Natural killer cell (primary cell): ENCODE measurements around the gene ANP32E. TPM values are rescaled to one million over a fixed set of nuclear protein-coding genes. Genes with fewer than 3 reads are reported as not detected.
"Not testable (repeated sequence)": the region's sequence is repeated elsewhere in the genome, so short reads cannot be mapped to it uniquely, and the experiment has no call there.

Experiments used
- ATAC-seq, 3 donors: fragments of 150-1000 bp in 2 of 3; fragments of 200-7000 bp in 1 of 3; cut with Tn5 transposase; 1 replicate in 1 of 3; 2 replicates in 2 of 3; pipeline ENCODE4 v1.10.0; 2021; ENCODE audit warnings: mild to moderate bottlenecking in 2 of 3, moderate library complexity in 2 of 3
- DNase-seq, 2 donors: peaks; one replicate each; pipeline versions ENCODE4 v3.0.0 to v3.0.0-alpha.2; 2013 to 2021; ENCODE audit warnings: mixed read lengths in 1 of 2
- H3K27ac ChIP-seq: one replicate; pipeline ENCODE4 v1.5.1; 2013; ENCODE audit warnings: mild to moderate bottlenecking, low read length
- H3K27me3 ChIP-seq: one replicate; pipeline ENCODE4 v1.6.1; 2013; ENCODE audit warnings: low read length; ENCODE audit not compliant: control insufficient read depth, insufficient read depth
- H3K36me3 ChIP-seq: one replicate; pipeline ENCODE4 v1.6.1; 2013; ENCODE audit warnings: low read length; ENCODE audit not compliant: control insufficient read depth, insufficient read depth
- H3K4me1 ChIP-seq: one replicate; pipeline ENCODE4 v1.6.1; 2013; ENCODE audit warnings: low read length; ENCODE audit not compliant: control insufficient read depth, insufficient read depth
- H3K4me3 ChIP-seq: one replicate; pipeline ENCODE4 v1.5.1; 2013; ENCODE audit warnings: low read length
- H3K9me3 ChIP-seq: one replicate; pipeline ENCODE4 v1.6.1; 2013; ENCODE audit warnings: low read length; ENCODE audit not compliant: control insufficient read depth, insufficient read depth
- H3K27ac Mint-ChIP-seq, 2 donors: one replicate each; pipeline ENCODE4 v1.8.0; 2022; ENCODE audit warnings: mild to moderate bottlenecking in 2 of 2, mixed read lengths in 2 of 2, moderate library complexity in 1 of 2
- H3K27me3 Mint-ChIP-seq, 2 donors: one replicate each; pipeline ENCODE4 v1.8.0; 2022; ENCODE audit warnings: low read depth in 2 of 2, mixed read lengths in 2 of 2
- H3K36me3 Mint-ChIP-seq: one replicate; pipeline ENCODE4 v1.8.0; 2022; ENCODE audit warnings: mixed read lengths
- H3K4me1 Mint-ChIP-seq, 2 donors: one replicate each; pipeline ENCODE4 v1.8.0; 2022; ENCODE audit warnings: mixed read lengths in 2 of 2
- H3K4me3 Mint-ChIP-seq: one replicate; pipeline ENCODE4 v1.8.0; 2022; ENCODE audit warnings: mild to moderate bottlenecking, moderate library complexity, mixed read lengths
- H3K9me3 Mint-ChIP-seq, 2 donors: one replicate each; pipeline ENCODE4 v1.8.0; 2022; ENCODE audit warnings: mixed read lengths in 2 of 2
- WGBS: methylation state at CpG from one replicate; pipeline ENCODE4 v1.1.7; 2013; ENCODE audit warnings: missing lambda C conversion rate; ENCODE audit not compliant: insufficient coverage; 5-methylcytosine and 5-hydroxymethylcytosine counted together
- intact Hi-C: fragments of 100-400 bp; cut with micrococcal nuclease; formaldehyde crosslinking; loops from one replicate; pipeline ENCODE4 v1.14.2; 2022
- total RNA-seq, 4 donors: library from RNA; stranded (reverse); fragments of 120-200 nt in 1 of 4; gene quantifications; one replicate each; pipeline versions ENCODE4 v1.2.3 to v1.2.4, GENCODE V29; 2013 to 2022
- TF ChIP-seq, protein P1 (sequence below): fragments of 200-600 bp; IDR thresholded peaks from one replicate; pipeline ENCODE4 v1.8.0; 2022; ENCODE audit warnings: antibody characterized with exemption

The ANP32E gene
- total RNA-seq, 3 donors from 2014 or later (not counting 1 experiment from before 2014, with no cell fraction given), result 50.7 to 56.9 (median 55.2) TPM

DNA sequence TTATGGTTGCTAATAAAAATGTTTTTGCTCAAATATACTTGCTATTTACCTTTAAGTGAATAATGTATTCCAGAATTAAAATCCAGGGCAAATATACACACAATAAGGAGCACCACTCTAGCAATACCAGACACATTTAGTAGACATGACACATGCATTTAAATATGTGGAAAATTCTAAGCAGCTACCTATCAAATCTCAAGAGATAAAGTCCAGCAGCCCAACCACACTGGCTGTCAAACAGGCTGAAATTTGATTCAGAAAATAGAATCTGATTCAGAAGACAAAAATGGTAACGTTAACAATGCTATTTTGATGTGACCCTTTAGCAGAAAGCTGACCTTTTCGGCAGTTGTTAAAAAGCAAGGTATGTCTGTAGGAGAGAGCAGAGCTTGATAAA, 43.9 kb downstream of the ANP32E start:
- ATAC-seq, result no peak
- no peak overlapping the region for H3K27ac Mint-ChIP-seq
- 90% methylated on average over 2 of the region's 2 CpGs for WGBS
- intact Hi-C loops, result no loop called here
- peaks cover 0 to 5% of the 10 kb centered on the region in 2 donors for H3K27me3 Mint-ChIP-seq
- no peaks in the 10 kb centered on the region for H3K9me3 Mint-ChIP-seq
- Histone ChIP-seq H3K4me1 (peaks cover 11% of the 10 kb centered on the region), H3K27me3 (no peaks in the 10 kb centered on the region), H3K4me3 (no peak overlapping the region), H3K9me3 (no peaks in the 10 kb centered on the region), H3K36me3 (no peaks in the 10 kb centered on the region), H3K27ac (no peak overlapping the region)
- peaks cover 8 to 9% of the 10 kb centered on the region in 2 donors for H3K4me1 Mint-ChIP-seq
- H3K4me3 Mint-ChIP-seq, result no peak overlapping the region
- no peak for DNase-seq
- no peaks in the 10 kb centered on the region for H3K36me3 Mint-ChIP-seq
- TF ChIP-seq, protein P1, sequence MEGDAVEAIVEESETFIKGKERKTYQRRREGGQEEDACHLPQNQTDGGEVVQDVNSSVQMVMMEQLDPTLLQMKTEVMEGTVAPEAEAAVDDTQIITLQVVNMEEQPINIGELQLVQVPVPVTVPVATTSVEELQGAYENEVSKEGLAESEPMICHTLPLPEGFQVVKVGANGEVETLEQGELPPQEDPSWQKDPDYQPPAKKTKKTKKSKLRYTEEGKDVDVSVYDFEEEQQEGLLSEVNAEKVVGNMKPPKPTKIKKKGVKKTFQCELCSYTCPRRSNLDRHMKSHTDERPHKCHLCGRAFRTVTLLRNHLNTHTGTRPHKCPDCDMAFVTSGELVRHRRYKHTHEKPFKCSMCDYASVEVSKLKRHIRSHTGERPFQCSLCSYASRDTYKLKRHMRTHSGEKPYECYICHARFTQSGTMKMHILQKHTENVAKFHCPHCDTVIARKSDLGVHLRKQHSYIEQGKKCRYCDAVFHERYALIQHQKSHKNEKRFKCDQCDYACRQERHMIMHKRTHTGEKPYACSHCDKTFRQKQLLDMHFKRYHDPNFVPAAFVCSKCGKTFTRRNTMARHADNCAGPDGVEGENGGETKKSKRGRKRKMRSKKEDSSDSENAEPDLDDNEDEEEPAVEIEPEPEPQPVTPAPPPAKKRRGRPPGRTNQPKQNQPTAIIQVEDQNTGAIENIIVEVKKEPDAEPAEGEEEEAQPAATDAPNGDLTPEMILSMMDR, result no peak

DNA sequence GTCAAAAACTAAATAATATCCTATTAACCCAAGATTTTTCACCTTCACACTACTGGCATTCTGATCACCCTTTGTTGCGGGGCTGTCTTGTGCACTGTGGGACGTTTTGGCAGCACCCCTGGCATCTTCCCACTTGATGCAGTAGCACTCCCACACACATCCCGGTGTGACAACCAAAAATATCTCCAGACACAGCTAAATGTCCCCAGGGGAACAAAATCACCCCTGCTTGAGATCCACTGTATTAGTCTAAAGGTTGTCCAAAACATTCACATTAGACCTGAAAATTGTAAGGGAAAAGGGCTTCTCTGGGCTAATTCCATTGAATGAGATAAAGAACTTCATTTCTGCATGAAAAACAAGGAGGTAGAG, 48.4 kb downstream of the ANP32E start:
- no peaks in the 10 kb centered on the region for H3K36me3 ChIP-seq
- no peaks in the 10 kb centered on the region for H3K27me3 ChIP-seq
- H3K27ac ChIP-seq, result peak overlapping the region; percentile 38
- peaks cover 12 to 13% of the 10 kb centered on the region in 2 donors for H3K4me1 Mint-ChIP-seq
- WGBS, result 36% methylated on average over 3 of the region's 3 CpGs
- intact Hi-C loops, result loop anchor here (1.0 to 5.0 kb wide), 3 partner anchors 35 to 225 kb away; partner anchors contain the start of gene VPS45
- DNase-seq (no peak), ATAC-seq (peak in 2 of 3 donors; percentile 15 to 17)
- TF ChIP-seq, protein P1, result peak; percentile 6
- H3K4me1 ChIP-seq, result peaks cover 17% of the 10 kb centered on the region
- H3K36me3 Mint-ChIP-seq, result no peaks in the 10 kb centered on the region
- H3K27me3 Mint-ChIP-seq, result no peaks in the 10 kb centered on the region
- no peaks in the 10 kb centered on the region for H3K9me3 ChIP-seq
- H3K9me3 Mint-ChIP-seq, result no peaks in the 10 kb centered on the region
- H3K27ac Mint-ChIP-seq, result peak overlapping the region; percentile 85
- no peak overlapping the region for H3K4me3 ChIP-seq
- H3K4me3 Mint-ChIP-seq, result peak overlapping the region; percentile 69

DNA sequence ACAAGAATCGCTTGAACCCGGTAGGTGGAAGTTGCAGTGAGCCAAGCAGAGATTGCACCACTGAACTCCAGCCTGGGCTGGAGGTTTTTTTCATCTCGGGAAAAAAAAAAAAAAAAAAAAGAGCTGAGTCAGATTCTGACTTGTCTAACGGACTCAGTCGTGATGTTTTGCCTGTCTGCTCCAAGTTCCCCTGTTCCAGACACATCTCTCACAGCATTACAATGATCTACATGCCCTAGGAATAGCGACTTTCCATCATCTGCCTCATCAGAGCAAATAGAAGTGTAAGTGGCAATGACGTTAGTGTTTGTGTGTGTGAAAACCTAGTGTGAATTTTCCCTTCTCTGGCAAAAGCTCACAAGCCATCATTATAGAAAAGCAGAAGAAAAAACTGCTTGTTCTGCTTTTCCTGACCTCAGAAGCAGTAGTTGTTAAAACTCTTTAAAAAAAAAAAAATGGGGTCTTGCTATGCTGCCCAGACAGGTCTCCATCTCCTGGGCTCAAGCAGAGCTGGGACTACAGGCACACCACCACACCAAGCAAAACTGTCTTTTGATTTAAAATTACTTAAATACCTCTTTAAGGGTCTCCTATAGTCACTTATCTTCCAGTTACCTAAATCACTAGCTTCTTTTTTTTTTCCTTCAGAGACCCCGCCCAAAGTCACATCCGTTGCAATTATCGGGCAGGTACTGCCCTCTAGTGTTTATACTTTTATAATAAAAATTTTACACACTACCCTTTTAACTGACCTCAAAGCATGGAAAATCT, 48.9 kb downstream of the ANP32E start:
- ATAC-seq (peak; percentile 81 to 86 (median 82)), DNase-seq (peak; percentile 29 to 76)
- H3K27ac Mint-ChIP-seq, result peak overlapping the region; percentile 85
- no peaks in the 10 kb centered on the region for H3K27me3 Mint-ChIP-seq
- Histone ChIP-seq H3K36me3 (no peaks in the 10 kb centered on the region), H3K27ac (peak overlapping the region; percentile 50), H3K27me3 (no peaks in the 10 kb centered on the region), H3K4me1 (peaks cover 17% of the 10 kb centered on the region), H3K4me3 (no peak overlapping the region), H3K9me3 (no peaks in the 10 kb centered on the region)
- peaks cover 12 to 13% of the 10 kb centered on the region in 2 donors for H3K4me1 Mint-ChIP-seq
- H3K36me3 Mint-ChIP-seq, result no peaks in the 10 kb centered on the region
- 2% methylated on average over 9 of the region's 10 CpGs for WGBS
- intact Hi-C loops, result loop anchor here (1.0 to 5.0 kb wide), 3 partner anchors 35 to 225 kb away; partner anchors contain the start of gene VPS45
- TF ChIP-seq, protein P1, result peak; percentile 63
- H3K4me3 Mint-ChIP-seq, result peak overlapping the region; percentile 69
- H3K9me3 Mint-ChIP-seq, result no peaks in the 10 kb centered on the region

- H3K9me3 ChIP-seq, H3K4me3 Mint-ChIP-seq, H3K9me3 Mint-ChIP-seq, H3K27me3 Mint-ChIP-seq, DNase-seq, H3K27me3 ChIP-seq, H3K4me3 ChIP-seq, H3K36me3 ChIP-seq, ATAC-seq, H3K36me3 Mint-ChIP-seq: not testable (repeated sequence)
- intact Hi-C loops, result loop anchor here (2.0 to 5.0 kb wide), 2 partner anchors 34 to 120 kb away; partner anchors contain the start of gene VPS45
- peaks cover 17% of the 10 kb centered on the region for H3K4me1 ChIP-seq
- 75% methylated on average over 7 of the region's 7 CpGs for WGBS
- peak overlapping the region; percentile 50 for H3K27ac ChIP-seq
- peak overlapping the region; percentile 85 for H3K27ac Mint-ChIP-seq
- peaks cover 12 to 13% of the 10 kb centered on the region in 2 donors for H3K4me1 Mint-ChIP-seq
These were observed 49.5 kb downstream of the ANP32E start for GRCh38 chr1:150186438-150186788.
